HL-60/S4 treated with retinoic acid at 250 ng/mL for 4 days and 3 days (cell line): ENCODE measurements around the gene ARX.

Experiments
- in situ Hi-C: fragments of 300-500 bp; cut with MboI; formaldehyde crosslinking; loops from 2 replicates; pipeline ENCODE4 v1.7.0; 2022; ENCODE audit warnings: low sequenced_read_pairs

ARX gene

GRCh38 chrX:25015486-25016360 lies at the start of gene ARX:
ARX (minus strand) TSS chrX:25015965; CDS start chrX:25015737, 228 bp downstream.
- in situ Hi-C loops: no loop called here

DNA sequence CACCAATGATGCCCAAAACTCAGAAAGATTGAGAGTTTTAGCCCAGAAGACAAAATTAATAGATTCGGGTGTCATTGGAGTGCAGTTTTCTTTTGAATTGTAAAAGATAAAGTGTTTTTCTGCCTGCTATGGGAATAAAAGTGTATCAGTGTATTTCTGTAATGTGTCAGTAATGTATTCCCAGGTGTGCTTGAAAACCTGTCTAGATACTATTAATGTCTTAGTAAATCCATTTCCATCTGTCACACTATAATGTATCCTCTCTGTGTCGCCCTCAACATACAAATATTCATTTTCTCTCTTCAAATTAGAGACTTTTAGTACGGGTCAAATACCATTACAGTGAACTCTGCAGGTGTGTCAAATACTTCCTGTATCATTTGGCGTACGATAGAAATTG lies 43.5 kb upstream of the ARX start:
- in situ Hi-C loops: no loop called here

- in situ Hi-C loops: no loop called here
Observed at GRCh38 chrX:25052798-25053534, 37.2 kb upstream of the ARX start.

GRCh38 chrX:25049971-25050370 lies 34.2 kb upstream of the ARX start:
- in situ Hi-C loops: no loop called here

- in situ Hi-C loops: no loop called here
Observed at GRCh38 chrX:25049357-25049756, 33.6 kb upstream of the ARX start.

DNA sequence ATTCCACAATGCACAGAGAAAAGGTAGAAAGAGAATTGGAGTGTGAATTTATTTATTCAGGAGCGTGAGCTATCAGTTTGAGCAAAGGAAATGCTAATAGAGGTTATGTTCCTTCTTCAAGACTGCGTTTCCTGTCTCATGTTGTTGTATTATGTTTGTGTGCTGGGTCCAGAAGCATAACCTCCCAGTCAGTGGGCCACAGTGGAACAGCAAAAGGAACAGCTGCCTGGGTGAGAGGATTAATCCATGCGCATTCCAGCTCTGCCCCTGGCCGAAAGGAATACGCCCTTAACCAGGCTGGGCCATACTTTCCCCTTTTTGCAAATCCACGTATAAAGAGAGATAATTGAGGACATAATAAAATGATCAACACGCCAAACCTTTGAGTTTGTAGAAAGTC lies 32.4 kb upstream of the ARX start:
- in situ Hi-C loops: no loop called here

DNA sequence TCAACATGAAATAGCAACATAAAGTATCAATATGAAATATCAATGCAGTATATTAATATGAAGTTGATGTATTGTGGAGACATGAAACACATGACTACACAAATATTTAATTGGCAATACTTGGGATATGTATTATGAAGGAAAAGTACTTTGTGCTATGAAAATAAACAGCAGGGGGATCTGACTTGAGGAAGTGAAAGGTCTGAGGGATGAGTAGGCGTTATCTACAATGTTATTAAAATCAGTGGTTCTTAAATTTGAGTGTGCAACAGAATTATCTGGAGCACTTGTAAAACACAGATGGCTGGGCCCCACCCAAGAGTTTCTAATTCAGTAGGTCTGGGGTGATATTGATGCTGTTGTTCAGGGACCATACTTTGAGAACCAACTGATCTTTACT lies 27.4 kb upstream of the ARX start:
- in situ Hi-C loops: no loop called here

GRCh38 chrX:25039036-25039435 lies 23.3 kb upstream of the ARX start:
- in situ Hi-C loops: no loop called here

- in situ Hi-C loops: no loop called here
Observed at GRCh38 chrX:25034889-25035288, 19.1 kb upstream of the ARX start.

DNA sequence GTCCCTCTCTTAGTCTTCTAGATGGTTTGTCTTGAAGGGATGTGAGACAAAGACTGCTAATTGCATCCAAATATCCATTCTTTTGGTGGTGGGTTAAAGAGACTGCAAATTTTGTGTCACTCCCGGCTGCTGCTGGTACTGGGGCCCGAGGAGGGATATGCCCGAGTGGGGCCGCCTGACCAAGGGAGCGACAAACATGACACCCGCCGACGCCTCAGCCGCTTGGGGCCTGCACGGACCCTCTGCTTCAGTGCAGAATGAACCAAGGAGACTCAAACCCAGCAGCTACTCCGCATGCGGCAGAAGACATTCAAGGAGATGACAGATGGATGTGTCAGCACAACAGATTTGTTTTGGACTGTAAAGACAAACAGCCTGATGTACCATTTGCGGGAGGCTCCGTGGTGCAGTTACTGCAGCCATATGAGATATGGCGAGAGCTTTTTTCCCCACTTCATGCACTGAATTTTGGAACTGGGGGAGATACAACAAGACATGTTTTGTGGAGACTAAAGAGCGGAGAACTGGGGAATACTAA lies 13.6 kb upstream of the ARX start:
- in situ Hi-C loops: no loop called here

DNA sequence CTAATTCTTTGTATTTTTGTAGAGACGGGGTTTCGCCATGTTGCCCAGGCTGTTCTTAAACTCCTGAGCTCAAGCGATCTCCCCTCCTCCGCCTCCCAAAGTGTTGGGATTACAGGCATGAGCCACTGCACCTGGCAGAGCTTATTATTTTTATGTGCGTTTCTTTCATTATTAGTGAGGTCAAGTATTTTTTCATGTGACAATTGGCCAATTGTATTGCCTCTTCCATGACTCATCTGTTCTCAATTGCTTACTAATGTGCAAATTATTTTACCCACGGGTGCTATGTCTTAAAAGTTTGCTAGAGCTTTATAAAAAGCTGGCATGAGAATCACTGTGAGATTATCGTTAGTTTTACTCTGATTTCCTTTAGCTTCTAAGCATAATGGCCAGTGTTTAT lies 13.0 kb upstream of the ARX start:
- in situ Hi-C loops: no loop called here

DNA sequence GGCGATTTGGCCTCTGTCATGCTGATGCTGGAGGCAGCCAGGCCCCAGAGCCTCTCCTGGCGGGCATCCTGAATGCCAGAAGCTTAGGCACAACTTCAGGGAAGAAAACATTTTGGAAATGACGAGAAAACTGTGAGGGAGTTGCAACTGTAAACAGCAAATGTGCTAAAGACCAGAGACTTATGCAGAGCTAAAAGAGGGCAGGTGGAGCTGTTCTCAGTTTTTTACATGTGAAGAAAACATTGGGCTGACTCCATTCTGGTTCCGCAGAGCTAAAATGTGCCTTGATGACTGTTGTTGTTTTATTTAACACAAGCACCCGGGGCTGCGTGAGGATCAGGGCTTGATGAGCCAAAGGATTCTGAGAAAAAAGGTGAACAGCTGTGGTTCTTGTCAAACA lies 10.8 kb upstream of the ARX start:
- in situ Hi-C loops: no loop called here

GRCh38 chrX:25025615-25026014 lies 9.8 kb upstream of the ARX start:
- in situ Hi-C loops: no loop called here

GRCh38 chrX:25023908-25024307 lies 8.1 kb upstream of the ARX start:
- in situ Hi-C loops: no loop called here

DNA sequence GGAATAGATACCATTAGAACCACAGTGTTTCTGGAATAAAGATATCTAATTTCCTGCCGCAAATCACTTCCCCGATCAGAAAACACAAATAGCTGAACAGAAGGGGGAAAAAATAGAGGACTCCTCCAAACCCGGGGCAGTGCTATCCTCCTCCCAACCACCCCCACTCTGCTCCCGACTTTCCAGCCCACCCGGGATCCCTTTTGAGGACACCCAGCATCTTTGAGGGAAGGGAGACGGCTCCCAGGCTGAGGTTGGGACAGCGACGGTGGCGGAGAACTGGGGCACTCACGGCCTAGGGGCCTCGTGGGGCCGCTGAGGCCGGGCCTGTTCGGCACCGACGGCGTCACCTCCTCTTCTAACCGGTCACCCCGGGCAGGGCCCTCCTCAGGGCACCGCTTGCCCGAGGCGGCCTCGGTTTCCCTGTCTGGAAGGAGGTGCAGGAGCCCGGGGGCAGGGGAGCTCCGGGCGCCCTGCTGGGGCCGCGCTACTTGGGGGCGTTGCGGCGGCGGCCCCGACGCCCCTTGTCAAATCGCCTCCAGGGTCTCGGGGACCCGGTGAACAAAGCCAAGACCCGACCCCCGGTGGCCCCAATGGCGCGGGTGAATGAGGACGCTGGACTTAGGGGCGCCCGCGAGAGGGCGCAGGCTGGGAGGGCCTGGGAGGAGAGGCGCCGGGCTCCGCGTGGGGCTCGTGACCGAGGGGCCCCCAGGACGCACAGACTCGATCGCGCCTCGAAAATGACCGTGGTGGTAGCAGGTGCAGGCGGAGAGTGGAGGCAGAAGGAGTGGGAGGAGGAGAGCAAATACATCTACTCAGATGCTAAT lies 6.9 kb upstream of the ARX start:
- in situ Hi-C loops: no loop called here

GRCh38 chrX:25020905-25021449 lies 5.2 kb upstream of the ARX start:
- in situ Hi-C loops: no loop called here

GRCh38 chrX:25020391-25020904 lies 4.7 kb upstream of the ARX start:
- in situ Hi-C loops: no loop called here

GRCh38 chrX:25019707-25020390 lies 4.1 kb upstream of the ARX start:
- in situ Hi-C loops: no loop called here

GRCh38 chrX:25018682-25019081 lies 2.9 kb upstream of the ARX start:
- in situ Hi-C loops: no loop called here

DNA sequence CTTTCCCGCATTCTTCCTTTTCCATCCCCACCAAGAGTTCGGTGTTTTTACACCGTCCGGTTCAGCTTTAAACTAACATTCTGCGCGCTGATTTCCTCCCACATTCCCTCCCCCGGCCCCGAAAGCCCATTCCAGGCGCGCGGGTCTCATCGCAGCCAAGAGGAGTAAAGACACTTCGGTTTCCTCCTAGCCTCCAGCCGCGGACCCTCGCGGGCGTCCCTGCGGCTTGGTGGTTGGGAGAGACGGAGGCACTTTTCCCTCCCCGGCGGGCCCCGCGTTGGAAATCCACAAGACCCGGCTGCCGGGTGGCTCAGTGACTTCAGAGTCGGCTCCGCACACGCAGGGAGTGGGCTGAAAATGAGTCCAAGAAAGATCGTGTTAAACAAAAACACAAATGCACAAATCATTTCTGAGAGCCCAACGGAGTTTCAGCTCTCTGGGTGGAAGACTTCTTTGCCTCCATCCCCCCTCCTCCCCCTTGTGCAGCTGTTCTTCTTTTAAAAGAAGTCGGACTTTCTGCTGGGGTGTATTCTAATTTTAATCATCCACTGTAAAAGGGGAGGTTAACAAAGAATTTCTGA lies 2.0 kb upstream of the ARX start:
- in situ Hi-C loops: no loop called here
